Cardiac muscle cell (in vitro differentiated cells and primary cell): ENCODE data around the gene EME2. TPM values are rescaled to one million over a fixed set of nuclear protein-coding genes. Genes with fewer than 3 reads are reported as not detected.

Experiments used
- DNase-seq, 2 donors: peaks; one replicate each; pipeline versions ENCODE4 v3.0.0 to v3.0.0-alpha.2; 2010 to 2017; ENCODE audit warnings: low read depth in 1 of 2, low spot score in 1 of 2
- H3K27ac ChIP-seq: fragments of 200-600 bp; sonication (generic); 2 replicates; pipeline ENCODE4 v1.5.1; 2016
- H3K27me3 ChIP-seq: fragments of 200-600 bp; sonication (generic); 2 replicates; pipeline ENCODE4 v1.6.0; 2016; ENCODE audit warnings: control low read depth
- H3K36me3 ChIP-seq: fragments of 200-600 bp; sonication (generic); 2 replicates; pipeline ENCODE4 v1.5.1; 2016; ENCODE audit warnings: control low read depth
- H3K4me1 ChIP-seq: fragments of 200-600 bp; sonication (generic); 2 replicates; pipeline ENCODE4 v1.8.1; 2017; ENCODE audit warnings: low read depth, mild to moderate bottlenecking, mixed run types
- H3K4me3 ChIP-seq: fragments of 200-600 bp; sonication (generic); 2 replicates; pipeline ENCODE4 v1.5.1; 2016; ENCODE audit warnings: mild to moderate bottlenecking
- H3K9me3 ChIP-seq: fragments of 200-600 bp; sonication (generic); 2 replicates; pipeline ENCODE4 v1.5.1; 2017; ENCODE audit warnings: low read depth, mild to moderate bottlenecking, control low read depth
- polyA plus RNA-seq: library from polyadenylated mRNA; unstranded; fragments of >200 nt; fragmentation: Nextera tagmentation; extraction: Ambion mirVana; gene quantifications from 2 replicates; pipeline ENCODE4 v1.2.1, GENCODE V29; 2016
- total RNA-seq: library from RNA; depleted of rRNA; stranded (reverse); fragments of >200 nt; gene quantifications from 2 replicates; pipeline ENCODE4 v1.2.3, GENCODE V29; 2016
- TF ChIP-seq, protein P1 (sequence below): IDR thresholded peaks from 2 replicates; pipeline ENCODE4 v1.5.1; 2012; ENCODE audit warnings: low read depth, mild to moderate bottlenecking, low read length

Gene EME2
- total and polyA plus RNA-seq, 2 experiments from 2014 or later, result 18.7 to 19.3 TPM

DNA sequence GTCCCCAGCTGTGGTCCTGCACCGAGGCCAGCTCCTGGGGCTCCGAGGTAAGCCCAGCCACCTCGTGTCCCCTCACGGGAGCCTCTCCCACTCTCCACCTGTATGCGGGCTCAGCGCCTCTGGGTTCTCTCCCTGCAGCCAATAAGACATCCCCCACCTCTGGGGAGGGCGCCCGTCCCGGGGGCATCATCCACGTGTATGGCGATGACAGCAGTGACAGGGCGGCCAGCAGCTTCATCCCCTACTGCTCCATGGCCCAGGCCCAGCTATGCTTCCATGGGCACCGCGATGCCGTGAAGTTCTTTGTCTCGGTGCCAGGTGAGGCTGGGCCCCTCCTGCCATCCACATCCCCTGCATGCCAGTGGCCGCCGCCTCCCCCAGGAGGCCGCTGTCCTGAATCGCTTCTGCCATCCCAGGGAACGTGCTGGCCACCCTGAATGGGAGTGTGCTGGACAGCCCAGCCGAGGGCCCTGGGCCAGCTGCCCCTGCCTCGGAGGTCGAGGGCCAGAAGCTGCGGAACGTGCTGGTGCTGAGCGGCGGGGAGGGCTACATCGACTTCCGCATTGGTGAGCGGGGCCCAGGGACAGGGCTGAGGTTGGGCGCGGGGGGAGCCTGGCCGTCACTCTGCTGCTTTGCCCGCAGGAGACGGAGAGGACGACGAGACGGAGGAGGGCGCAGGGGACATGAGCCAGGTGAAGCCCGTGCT is 4.4 kb upstream of the EME2 start:
- H3K36me3 ChIP-seq, result peaks cover 34% of the 10 kb centered on the region

DNA sequence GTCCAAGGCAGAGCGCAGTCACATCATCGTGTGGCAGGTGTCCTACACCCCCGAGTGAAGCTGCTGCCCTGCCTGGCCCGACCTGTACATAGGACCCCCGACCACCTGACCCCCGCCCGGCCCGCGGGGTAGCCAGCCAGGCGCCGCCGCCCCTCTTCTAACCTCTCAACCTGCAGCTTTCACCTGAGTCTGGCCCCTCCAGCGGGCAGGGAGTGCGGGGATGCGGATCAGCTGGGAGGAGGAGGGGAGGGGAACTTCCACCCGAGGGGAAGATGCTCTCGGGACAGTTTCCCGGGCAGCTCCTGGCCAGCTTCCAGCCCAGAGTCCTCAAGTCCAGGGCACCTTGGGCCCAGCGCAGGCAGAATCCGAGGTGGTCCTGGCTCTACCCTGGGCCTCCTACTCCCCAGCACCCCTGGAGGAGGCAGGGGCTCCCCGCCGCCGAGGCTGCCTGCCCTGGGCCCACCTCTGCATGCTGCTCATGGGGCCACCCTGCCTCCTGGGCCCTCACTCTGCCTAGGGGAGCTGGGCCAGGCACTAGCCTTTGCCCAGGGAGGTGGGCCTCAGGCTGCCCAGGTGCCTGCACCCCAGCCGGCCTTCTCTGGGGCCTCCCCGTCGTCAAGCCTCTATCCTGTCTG is 3.7 kb upstream of the EME2 start:
- H3K9me3 ChIP-seq, result no peaks in the 10 kb centered on the region
- no peaks in the 10 kb centered on the region for H3K27me3 ChIP-seq
- H3K27ac ChIP-seq, result no peak overlapping the region
- no peak for DNase-seq
- H3K4me1 ChIP-seq, result peaks cover 6% of the 10 kb centered on the region
- no peak overlapping the region for H3K4me3 ChIP-seq
- TF ChIP-seq, protein P1, sequence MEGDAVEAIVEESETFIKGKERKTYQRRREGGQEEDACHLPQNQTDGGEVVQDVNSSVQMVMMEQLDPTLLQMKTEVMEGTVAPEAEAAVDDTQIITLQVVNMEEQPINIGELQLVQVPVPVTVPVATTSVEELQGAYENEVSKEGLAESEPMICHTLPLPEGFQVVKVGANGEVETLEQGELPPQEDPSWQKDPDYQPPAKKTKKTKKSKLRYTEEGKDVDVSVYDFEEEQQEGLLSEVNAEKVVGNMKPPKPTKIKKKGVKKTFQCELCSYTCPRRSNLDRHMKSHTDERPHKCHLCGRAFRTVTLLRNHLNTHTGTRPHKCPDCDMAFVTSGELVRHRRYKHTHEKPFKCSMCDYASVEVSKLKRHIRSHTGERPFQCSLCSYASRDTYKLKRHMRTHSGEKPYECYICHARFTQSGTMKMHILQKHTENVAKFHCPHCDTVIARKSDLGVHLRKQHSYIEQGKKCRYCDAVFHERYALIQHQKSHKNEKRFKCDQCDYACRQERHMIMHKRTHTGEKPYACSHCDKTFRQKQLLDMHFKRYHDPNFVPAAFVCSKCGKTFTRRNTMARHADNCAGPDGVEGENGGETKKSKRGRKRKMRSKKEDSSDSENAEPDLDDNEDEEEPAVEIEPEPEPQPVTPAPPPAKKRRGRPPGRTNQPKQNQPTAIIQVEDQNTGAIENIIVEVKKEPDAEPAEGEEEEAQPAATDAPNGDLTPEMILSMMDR, result no peak
- peaks cover 31% of the 10 kb centered on the region for H3K36me3 ChIP-seq

More for the DNA sequence above, 4.4 kb upstream of the EME2 start:
- no peak overlapping the region for H3K4me3 ChIP-seq
- TF ChIP-seq, protein P1, result no peak
- peaks cover 6% of the 10 kb centered on the region for H3K4me1 ChIP-seq
- no peaks in the 10 kb centered on the region for H3K9me3 ChIP-seq
- DNase-seq, result no peak
- no peaks in the 10 kb centered on the region for H3K27me3 ChIP-seq
- H3K27ac ChIP-seq, result no peak overlapping the region

DNA sequence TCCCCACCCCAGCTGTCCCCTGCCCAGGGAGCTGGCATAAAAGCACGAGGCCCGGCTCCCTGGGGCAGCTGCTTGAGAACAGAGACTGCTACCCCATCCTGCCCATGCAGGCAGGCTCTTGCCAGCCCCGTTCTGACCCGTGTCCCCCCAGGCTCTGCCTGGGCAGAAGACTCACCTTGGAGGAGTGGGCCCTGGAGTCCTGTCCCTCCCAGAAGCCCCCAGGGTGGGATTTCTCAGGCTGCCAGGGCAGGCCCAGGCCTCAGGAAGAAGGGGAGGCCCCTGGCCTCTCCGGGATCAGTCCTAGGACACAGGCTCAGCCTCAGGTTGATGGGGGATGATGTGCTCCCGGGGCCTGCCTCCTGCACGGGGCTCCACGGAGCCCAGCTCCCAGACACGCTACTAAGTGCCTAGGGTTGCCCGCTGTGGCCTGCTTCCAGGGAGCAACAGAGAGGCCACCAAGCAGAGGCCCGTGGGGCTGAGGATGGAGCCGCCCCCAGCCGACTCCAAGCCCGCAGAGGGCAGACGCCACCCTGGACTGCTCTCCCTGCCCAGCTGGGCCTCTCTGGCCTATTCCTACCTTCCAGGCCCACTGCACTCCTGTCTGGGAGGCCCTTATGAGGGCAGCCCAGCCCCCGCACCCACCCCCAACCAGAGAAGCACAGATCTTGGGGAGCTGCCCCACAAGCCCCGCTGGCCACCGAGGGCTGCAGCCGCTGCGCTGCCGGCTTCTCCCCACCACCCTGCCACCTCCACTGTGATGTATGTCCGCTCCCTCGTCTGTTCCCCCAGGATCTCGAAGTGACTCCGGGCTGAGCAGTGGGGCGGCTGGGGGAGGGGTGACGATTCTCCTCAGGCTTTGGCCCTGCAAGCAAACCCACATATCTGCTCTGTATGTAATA is 3.0 kb upstream of the EME2 start:
- Histone ChIP-seq H3K9me3 (no peaks in the 10 kb centered on the region), H3K36me3 (peaks cover 27% of the 10 kb centered on the region), H3K4me3 (no peak overlapping the region), H3K4me1 (peaks cover 13% of the 10 kb centered on the region), H3K27me3 (no peaks in the 10 kb centered on the region), H3K27ac (no peak overlapping the region)
- no peak for DNase-seq
- TF ChIP-seq, protein P1, result no peak

DNA sequence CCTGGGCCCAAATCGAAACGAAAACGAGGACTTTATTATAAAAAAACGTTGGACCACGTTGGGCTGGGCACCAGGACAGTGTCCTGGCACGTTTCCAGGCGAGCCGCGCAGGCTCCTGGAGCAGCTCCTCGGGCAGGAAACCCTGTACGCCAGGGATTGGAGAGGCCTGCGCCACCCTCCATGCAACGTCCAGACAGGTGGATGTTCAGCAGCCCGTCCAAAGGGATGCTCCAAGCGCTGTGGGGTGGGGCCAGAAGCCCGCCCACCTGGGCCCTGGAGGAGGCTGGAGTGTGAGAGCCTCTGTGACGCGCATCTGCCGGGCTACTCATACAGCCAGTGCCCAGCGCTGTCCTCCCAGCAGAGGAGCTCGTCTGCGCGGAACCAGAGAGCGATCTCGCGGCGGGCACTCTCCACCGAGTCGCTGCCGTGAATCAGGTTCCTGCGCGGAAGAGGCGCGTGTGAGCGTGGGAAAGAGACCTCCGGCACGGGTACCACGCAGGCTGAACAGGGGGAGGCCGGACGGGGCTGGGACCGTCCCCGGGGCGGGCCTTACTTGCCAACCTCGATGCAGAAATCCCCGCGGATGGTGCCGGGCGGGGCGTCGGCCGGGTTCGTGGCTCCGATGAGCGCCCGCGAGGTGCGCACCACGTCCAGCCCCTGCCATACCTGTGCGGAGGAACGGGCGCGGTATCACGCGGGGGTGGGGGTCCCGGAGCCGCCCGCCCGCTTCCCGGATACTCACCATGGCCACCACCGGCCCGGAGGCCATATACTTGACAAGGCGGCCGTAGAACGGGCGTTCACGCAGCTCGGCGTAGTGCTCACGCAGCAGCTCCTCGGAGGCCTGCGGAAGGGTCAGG is 2.1 kb upstream of the EME2 start:
- TF ChIP-seq, protein P1, result no peak
- peak overlapping the region; percentile 59 for H3K4me3 ChIP-seq
- DNase-seq, result peak in 1 of 2 donors; percentile 62
- H3K4me1 ChIP-seq, result peaks cover 13% of the 10 kb centered on the region
- H3K27me3 ChIP-seq, result no peaks in the 10 kb centered on the region
- H3K36me3 ChIP-seq, result peaks cover 21% of the 10 kb centered on the region
- H3K9me3 ChIP-seq, result no peaks in the 10 kb centered on the region
- H3K27ac ChIP-seq, result no peak overlapping the region
